Nephron progenitor cell (in vitro differentiated cells): ENCODE data around the gene ASAH2.

Experiments
- DNase-seq: peaks from one replicate; pipeline ENCODE4 v3.0.0; 2021
- H3K27ac Mint-ChIP-seq: 2 replicates; pipeline ENCODE4 v1.8.0; 2021; ENCODE audit warnings: mild to moderate bottlenecking, moderate library complexity, mixed read lengths
- H3K27me3 Mint-ChIP-seq: 2 replicates; pipeline ENCODE4 v1.8.0; 2021; ENCODE audit warnings: mild to moderate bottlenecking, low read depth, mixed read lengths; ENCODE audit not compliant: poor library complexity
- H3K36me3 Mint-ChIP-seq: 2 replicates; pipeline ENCODE4 v1.8.0; 2021; ENCODE audit warnings: low read depth, mixed read lengths
- H3K4me1 Mint-ChIP-seq: 2 replicates; pipeline ENCODE4 v1.8.0; 2021; ENCODE audit warnings: mixed read lengths
- H3K4me3 Mint-ChIP-seq: 2 replicates; pipeline ENCODE4 v1.8.0; 2021; ENCODE audit warnings: mild to moderate bottlenecking, moderate library complexity, mixed read lengths
- H3K9me3 Mint-ChIP-seq: 2 replicates; pipeline ENCODE4 v1.8.0; 2021; ENCODE audit warnings: mild to moderate bottlenecking, moderate library complexity, mixed read lengths
- TF ChIP-seq, protein P1 (sequence below): fragments of 200-600 bp; sonication (generic); IDR thresholded peaks from 2 replicates; pipeline ENCODE4 v1.5.0; 2021; ENCODE audit warnings: antibody characterized with exemption

The ASAH2 gene

GRCh38 chr10:50211670-50212069 lies 39.6 kb downstream of the ASAH2 start:
- H3K27ac Mint-ChIP-seq: no peak overlapping the region
- TF ChIP-seq, protein P1, sequence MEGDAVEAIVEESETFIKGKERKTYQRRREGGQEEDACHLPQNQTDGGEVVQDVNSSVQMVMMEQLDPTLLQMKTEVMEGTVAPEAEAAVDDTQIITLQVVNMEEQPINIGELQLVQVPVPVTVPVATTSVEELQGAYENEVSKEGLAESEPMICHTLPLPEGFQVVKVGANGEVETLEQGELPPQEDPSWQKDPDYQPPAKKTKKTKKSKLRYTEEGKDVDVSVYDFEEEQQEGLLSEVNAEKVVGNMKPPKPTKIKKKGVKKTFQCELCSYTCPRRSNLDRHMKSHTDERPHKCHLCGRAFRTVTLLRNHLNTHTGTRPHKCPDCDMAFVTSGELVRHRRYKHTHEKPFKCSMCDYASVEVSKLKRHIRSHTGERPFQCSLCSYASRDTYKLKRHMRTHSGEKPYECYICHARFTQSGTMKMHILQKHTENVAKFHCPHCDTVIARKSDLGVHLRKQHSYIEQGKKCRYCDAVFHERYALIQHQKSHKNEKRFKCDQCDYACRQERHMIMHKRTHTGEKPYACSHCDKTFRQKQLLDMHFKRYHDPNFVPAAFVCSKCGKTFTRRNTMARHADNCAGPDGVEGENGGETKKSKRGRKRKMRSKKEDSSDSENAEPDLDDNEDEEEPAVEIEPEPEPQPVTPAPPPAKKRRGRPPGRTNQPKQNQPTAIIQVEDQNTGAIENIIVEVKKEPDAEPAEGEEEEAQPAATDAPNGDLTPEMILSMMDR: no peak
- H3K36me3 Mint-ChIP-seq: no peaks in the 10 kb centered on the region
- peaks cover 10% of the 10 kb centered on the region for H3K27me3 Mint-ChIP-seq
- H3K4me1 Mint-ChIP-seq: no peaks in the 10 kb centered on the region
- H3K4me3 Mint-ChIP-seq: no peak overlapping the region
- peaks cover 11% of the 10 kb centered on the region for H3K9me3 Mint-ChIP-seq
- no peak for DNase-seq

GRCh38 chr10:50210876-50211275 lies 40.4 kb downstream of the ASAH2 start:
- Mint-ChIP-seq H3K9me3 (peaks cover 9% of the 10 kb centered on the region), H3K4me1 (no peaks in the 10 kb centered on the region), H3K27ac (no peak overlapping the region), H3K27me3 (peaks cover 16% of the 10 kb centered on the region), H3K4me3 (no peak overlapping the region), H3K36me3 (no peaks in the 10 kb centered on the region)
- TF ChIP-seq, protein P1: no peak
- DNase-seq: no peak
